VCaP (cell line): ENCODE data around the gene SGMS2.

Source experiments
- H3K27ac ChIP-seq: fragments of 450-650 bp; 2 replicates; pipeline ENCODE4 v1.5.1; 2017
- TF ChIP-seq, protein P1 (sequence below): fragments of 450-650 bp; conservative IDR thresholded peaks from 2 replicates; pipeline ENCODE4 v1.5.1; 2017; ENCODE audit warnings: mild to moderate bottlenecking, moderate library complexity

The SGMS2 gene

DNA sequence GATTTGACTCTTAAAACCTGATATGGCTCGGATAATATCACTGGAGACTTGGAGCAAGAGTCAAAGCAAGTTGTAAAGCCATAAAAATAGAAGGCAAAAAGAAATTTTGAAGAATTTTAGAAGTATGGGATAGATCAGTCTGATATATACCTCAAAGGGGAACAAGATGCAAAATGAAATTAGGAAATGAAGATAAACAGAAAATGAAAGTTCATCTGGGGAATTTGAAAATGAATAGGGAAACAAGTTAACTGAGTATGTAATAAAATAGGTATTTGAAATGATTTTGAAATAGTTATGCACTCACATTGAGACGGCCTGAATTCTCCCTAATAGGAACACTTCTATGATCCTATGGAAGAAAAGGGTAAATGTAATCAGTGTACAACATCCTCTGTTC is 112.3 kb downstream of the SGMS2 start:
- H3K27ac ChIP-seq: no peak overlapping the region
- TF ChIP-seq, protein P1, sequence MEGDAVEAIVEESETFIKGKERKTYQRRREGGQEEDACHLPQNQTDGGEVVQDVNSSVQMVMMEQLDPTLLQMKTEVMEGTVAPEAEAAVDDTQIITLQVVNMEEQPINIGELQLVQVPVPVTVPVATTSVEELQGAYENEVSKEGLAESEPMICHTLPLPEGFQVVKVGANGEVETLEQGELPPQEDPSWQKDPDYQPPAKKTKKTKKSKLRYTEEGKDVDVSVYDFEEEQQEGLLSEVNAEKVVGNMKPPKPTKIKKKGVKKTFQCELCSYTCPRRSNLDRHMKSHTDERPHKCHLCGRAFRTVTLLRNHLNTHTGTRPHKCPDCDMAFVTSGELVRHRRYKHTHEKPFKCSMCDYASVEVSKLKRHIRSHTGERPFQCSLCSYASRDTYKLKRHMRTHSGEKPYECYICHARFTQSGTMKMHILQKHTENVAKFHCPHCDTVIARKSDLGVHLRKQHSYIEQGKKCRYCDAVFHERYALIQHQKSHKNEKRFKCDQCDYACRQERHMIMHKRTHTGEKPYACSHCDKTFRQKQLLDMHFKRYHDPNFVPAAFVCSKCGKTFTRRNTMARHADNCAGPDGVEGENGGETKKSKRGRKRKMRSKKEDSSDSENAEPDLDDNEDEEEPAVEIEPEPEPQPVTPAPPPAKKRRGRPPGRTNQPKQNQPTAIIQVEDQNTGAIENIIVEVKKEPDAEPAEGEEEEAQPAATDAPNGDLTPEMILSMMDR: no peak

DNA sequence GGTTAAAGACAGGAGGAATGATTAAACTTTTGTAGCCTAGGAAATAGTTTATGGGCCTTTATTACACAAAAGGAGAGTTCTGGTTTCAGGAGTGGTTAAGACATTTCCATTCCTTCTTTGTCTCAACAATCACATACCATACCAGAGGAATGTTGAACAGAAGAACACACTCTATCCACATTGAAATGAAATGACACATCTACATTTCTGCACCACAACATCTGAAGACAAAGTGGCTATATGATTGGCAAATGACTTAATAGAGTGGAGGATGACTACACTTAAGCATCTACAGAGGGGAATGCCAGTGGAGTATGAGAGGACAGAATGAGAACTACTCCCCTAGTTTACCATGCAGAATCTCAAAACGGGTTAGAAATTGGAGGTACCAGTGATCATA is 114.6 kb downstream of the SGMS2 start:
- no peak overlapping the region for H3K27ac ChIP-seq
- TF ChIP-seq, protein P1: no peak

DNA sequence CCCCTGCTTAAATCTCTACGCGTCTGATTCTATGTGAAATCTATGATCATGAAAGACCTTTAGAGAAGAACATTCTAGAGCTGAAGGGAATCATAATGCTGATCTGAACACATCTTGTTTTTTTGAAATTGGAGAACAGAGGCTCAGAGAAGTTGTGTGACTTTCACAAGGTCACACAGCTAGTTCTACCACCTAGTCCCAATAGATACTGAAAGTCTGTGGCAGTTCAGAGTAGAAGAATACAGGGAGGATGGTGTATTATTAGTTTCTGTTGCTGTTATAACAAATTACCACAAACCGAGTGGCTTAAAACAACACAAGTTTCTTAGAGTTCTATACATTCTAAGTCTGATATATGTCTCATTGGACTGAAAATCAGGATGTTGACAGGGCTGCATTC is 121.1 kb downstream of the SGMS2 start:
- no peak overlapping the region for H3K27ac ChIP-seq
- TF ChIP-seq, protein P1: no peak

DNA sequence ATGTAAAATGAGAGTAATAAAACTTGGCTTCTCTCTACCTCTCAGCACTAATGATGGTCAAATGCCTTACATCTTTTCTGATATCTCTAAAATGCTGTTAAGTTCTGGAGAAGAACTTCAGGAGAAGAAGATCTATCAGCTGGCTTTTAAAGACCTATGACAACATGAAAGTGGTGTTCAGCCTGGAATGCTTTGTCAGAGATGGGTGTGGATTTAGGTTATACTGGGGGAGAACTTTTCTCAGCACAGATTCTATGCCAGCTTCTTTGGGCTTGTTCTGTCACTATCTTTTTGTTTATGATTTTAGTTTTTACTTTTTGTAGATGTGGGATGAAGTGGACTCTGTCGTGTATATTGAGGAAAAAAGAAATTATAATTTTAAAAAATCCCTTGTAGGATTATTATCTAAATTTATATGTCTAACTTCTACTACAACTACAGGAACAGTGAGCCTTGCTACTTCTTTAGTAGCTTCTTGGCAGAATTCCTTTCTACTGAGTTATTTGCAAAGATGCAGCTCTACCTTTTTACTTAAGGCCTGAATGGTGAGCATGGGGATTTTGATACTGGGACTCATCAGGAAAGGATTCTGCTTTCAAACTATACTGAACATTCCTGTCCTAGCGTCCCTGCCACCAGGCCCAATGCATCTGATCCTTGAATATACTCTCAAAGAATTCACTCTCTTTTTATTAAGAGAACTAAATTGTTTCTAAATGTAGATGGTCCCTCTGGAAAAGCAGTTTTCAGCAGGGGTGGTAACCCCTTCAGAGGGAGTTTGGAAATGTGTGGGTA is 126.2 kb downstream of the SGMS2 start:
- H3K27ac ChIP-seq: no peak overlapping the region
- TF ChIP-seq, protein P1: no peak

DNA sequence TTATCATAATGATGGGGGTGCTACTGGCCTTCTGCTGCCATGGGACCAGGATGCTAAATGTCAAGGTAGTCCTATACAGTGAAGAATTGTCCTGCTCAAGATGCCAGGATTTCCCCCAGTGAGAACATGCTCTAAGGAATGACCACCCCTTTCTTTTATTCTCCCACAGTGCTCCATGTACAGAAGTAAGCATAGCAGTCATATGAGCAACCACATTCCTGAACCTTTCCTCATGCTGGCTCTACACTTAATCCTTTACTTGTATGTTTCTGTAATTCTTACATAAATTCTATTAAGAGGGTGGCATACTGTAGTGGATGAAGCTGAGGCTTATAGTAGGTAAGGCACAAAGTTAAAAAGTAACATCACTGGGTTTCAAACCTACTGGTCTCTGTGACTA is 126.8 kb downstream of the SGMS2 start:
- TF ChIP-seq, protein P1: no peak
- H3K27ac ChIP-seq: no peak overlapping the region

DNA sequence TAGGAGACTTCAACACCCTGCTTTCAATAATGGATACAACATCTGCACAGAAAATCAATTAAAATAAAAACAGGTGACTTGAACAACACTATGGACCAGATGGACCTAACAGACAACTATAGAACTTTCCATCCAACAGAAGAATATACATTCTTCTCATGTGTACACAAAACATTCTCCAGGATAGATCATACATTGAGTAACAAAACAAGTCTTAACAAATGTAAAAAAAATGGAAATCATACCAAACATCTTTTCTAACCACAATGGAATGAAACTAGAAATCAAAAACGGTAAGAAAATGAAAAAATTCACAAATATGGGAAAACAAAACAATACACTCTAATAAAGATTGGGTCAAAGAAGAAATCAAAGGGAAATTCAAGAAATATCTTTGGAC is 131.3 kb downstream of the SGMS2 start:
- no peak overlapping the region for H3K27ac ChIP-seq
- TF ChIP-seq, protein P1: no peak
